Caco-2 (cell line): ENCODE data around the gene NFAM1. TPM values are rescaled to one million over a fixed set of nuclear protein-coding genes. Genes with fewer than 3 reads are reported as not detected.

Experiments used
- BruUV-seq: library from RNA; stranded (reverse); fragments of 400-500 nt; replicated peaks from 2 replicates; lab custom pipeline; 2021; lab: Mats Ljungman, UMichigan
- CTCF ChIA-PET: fragments of 300-600 bp; sonication (Branson Sonifier 250); formaldehyde crosslinking; loops from one replicate; lab custom pipeline; 2022; ENCODE audit warnings: antibody characterized with exemption; lab: Charles Lee
- POLR2A ChIA-PET: fragments of 300-600 bp; sonication (Branson Sonifier 250); formaldehyde crosslinking; loops from one replicate; lab custom pipeline; 2022; ENCODE audit warnings: antibody characterized with exemption; lab: Charles Lee
- DNase-seq, 2 experiments: peaks; one replicate each; pipeline versions ENCODE4 v3.0.0 to v3.0.0-alpha.2; 2020 to 2022
- H3K27me3 ChIP-seq: replicated peaks from 2 replicates; pipeline ENCODE4 v1.6.0; 2011; ENCODE audit warnings: low read length; ENCODE audit not compliant: control insufficient read depth, insufficient read depth
- H3K36me3 ChIP-seq: 2 replicates; pipeline ENCODE4 v1.5.1; 2011; ENCODE audit warnings: low read length; ENCODE audit not compliant: control insufficient read depth, insufficient read depth
- H3K4me1 ChIP-seq: fragments of 250-450 bp; sonication (Bioruptor Pico); 2 replicates; pipeline ENCODE4 v1.5.1; 2020; ENCODE audit warnings: mild to moderate bottlenecking
- H3K4me3 ChIP-seq: 2 replicates; pipeline ENCODE4 v1.5.1; 2011; ENCODE audit warnings: low read depth, mild to moderate bottlenecking, control low read depth, low read length
- H3K9me3 ChIP-seq: fragments of 250-450 bp; sonication (Bioruptor Pico); 2 replicates; pipeline ENCODE4 v1.5.1; 2020; ENCODE audit warnings: mild to moderate bottlenecking, moderate library complexity
- H3K27ac Mint-ChIP-seq: one replicate; pipeline ENCODE4 v1.8.0; 2022; ENCODE audit warnings: mixed read lengths; ENCODE audit not compliant: unreplicated experiment
- H3K27me3 Mint-ChIP-seq: one replicate; pipeline ENCODE4 v1.8.0; 2022; ENCODE audit warnings: mixed read lengths; ENCODE audit not compliant: insufficient read depth, unreplicated experiment
- H3K36me3 Mint-ChIP-seq: one replicate; pipeline ENCODE4 v1.8.0; 2022; ENCODE audit warnings: mild to moderate bottlenecking, mixed read lengths; ENCODE audit not compliant: insufficient read depth, unreplicated experiment
- H3K4me1 Mint-ChIP-seq: one replicate; pipeline ENCODE4 v1.8.0; 2022; ENCODE audit warnings: low read depth, mixed read lengths; ENCODE audit not compliant: unreplicated experiment
- H3K4me3 Mint-ChIP-seq: one replicate; pipeline ENCODE4 v1.8.0; 2022; ENCODE audit warnings: mild to moderate bottlenecking, moderate library complexity, mixed read lengths; ENCODE audit not compliant: unreplicated experiment
- H3K9me3 Mint-ChIP-seq: one replicate; pipeline ENCODE4 v1.8.0; 2022; ENCODE audit warnings: mixed read lengths; ENCODE audit not compliant: unreplicated experiment
- intact Hi-C: fragments of 100-400 bp; cut with micrococcal nuclease; formaldehyde crosslinking; loops from one replicate; pipeline ENCODE4 v1.10.0; 2022; ENCODE audit not compliant: unreplicated experiment
- total RNA-seq: library from RNA; stranded (reverse); gene quantifications from 2 replicates; pipeline ENCODE4 v1.2.3, GENCODE V29; 2022
- TF ChIP-seq, protein P1 (sequence below), 2 experiments: fragments of 200-600 bp in 1 of 2; IDR thresholded peaks; 1 replicate in 1 of 2; 2 replicates in 1 of 2; pipeline versions ENCODE4 v1.5.1 to v1.8.0; 2011 to 2022; ENCODE audit warnings: antibody characterized with exemption in 1 of 2, control low read depth in 1 of 2, inconsistent platforms in 1 of 2, low read depth in 1 of 2, low read length in 1 of 2, mild to moderate bottlenecking in 1 of 2, moderate library complexity in 1 of 2; ENCODE audit not compliant: insufficient read depth in 1 of 2, severe bottlenecking in 1 of 2, unreplicated experiment in 1 of 2

The NFAM1 gene
- total RNA-seq, 1 experiment from 2014 or later: not detected

GRCh38 chr22:42472671-42473070, 40.5 kb upstream of the NFAM1 start:
- intact Hi-C loops: no loop called here
- ChIA-PET CTCF (no interaction called here), POLR2A (no interaction called here)
- no peak for DNase-seq
- Mint-ChIP-seq H3K4me3 (no peak overlapping the region), H3K9me3 (no peaks in the 10 kb centered on the region), H3K27me3 (peaks cover 6% of the 10 kb centered on the region), H3K4me1 (no peaks in the 10 kb centered on the region), H3K27ac (no peak overlapping the region), H3K36me3 (no peaks in the 10 kb centered on the region)
- no peaks in the 10 kb centered on the region for H3K36me3 ChIP-seq
- TF ChIP-seq, protein P1, sequence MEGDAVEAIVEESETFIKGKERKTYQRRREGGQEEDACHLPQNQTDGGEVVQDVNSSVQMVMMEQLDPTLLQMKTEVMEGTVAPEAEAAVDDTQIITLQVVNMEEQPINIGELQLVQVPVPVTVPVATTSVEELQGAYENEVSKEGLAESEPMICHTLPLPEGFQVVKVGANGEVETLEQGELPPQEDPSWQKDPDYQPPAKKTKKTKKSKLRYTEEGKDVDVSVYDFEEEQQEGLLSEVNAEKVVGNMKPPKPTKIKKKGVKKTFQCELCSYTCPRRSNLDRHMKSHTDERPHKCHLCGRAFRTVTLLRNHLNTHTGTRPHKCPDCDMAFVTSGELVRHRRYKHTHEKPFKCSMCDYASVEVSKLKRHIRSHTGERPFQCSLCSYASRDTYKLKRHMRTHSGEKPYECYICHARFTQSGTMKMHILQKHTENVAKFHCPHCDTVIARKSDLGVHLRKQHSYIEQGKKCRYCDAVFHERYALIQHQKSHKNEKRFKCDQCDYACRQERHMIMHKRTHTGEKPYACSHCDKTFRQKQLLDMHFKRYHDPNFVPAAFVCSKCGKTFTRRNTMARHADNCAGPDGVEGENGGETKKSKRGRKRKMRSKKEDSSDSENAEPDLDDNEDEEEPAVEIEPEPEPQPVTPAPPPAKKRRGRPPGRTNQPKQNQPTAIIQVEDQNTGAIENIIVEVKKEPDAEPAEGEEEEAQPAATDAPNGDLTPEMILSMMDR (IDR thresholded peaks at IDR 0.05; ENCODE audit: insufficient read depth in 1 of 2, low read depth in 1 of 2, low read length in 1 of 2, severe bottlenecking in 1 of 2, unreplicated experiment in 1 of 2): no peak
- H3K4me1 ChIP-seq: no peaks in the 10 kb centered on the region
- no peaks in the 10 kb centered on the region for H3K9me3 ChIP-seq
- no peaks in the 10 kb centered on the region for H3K27me3 ChIP-seq
- H3K4me3 ChIP-seq: no peak overlapping the region
- BruUV-seq: no TSS peak

DNA sequence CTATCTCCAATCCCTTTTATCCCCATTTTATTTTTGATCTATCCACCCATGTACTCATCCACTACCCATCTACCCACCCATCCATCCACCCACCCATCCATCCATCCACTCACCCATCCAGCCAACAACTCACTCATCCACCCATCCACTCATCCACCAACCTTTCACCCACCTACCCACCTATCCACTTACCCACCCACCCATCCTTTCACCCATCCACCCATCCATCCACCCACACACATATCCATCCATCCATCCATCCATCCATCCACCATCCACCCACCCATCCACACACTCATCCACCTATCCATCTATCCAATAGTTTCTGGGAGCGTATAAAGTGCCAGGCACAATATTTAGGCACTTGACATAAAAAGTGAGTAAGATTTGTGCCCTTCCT, 39.2 kb upstream of the NFAM1 start:
- Histone ChIP-seq H3K27me3 (no peaks in the 10 kb centered on the region), H3K9me3 (no peaks in the 10 kb centered on the region), H3K4me3 (no peak overlapping the region), H3K36me3 (no peaks in the 10 kb centered on the region), H3K4me1 (no peaks in the 10 kb centered on the region)
- H3K4me3 Mint-ChIP-seq: no peak overlapping the region
- BruUV-seq: no TSS peak
- no peaks in the 10 kb centered on the region for H3K4me1 Mint-ChIP-seq
- intact Hi-C loops: no loop called here
- ChIA-PET CTCF (no interaction called here), POLR2A (no interaction called here)
- H3K27ac Mint-ChIP-seq: no peak overlapping the region
- no peaks in the 10 kb centered on the region for H3K9me3 Mint-ChIP-seq
- H3K36me3 Mint-ChIP-seq: no peaks in the 10 kb centered on the region
- DNase-seq: no peak
- H3K27me3 Mint-ChIP-seq: peaks cover 6% of the 10 kb centered on the region
- TF ChIP-seq, protein P1 (IDR thresholded peaks at IDR 0.05; ENCODE audit: insufficient read depth in 1 of 2, low read depth in 1 of 2, low read length in 1 of 2, severe bottlenecking in 1 of 2, unreplicated experiment in 1 of 2): no peak

GRCh38 chr22:42470366-42471082, 38.3 kb upstream of the NFAM1 start:
- Histone ChIP-seq H3K4me3 (no peak overlapping the region), H3K27me3 (no peaks in the 10 kb centered on the region), H3K36me3 (no peaks in the 10 kb centered on the region), H3K4me1 (no peaks in the 10 kb centered on the region), H3K9me3 (no peaks in the 10 kb centered on the region)
- Mint-ChIP-seq H3K27ac (no peak overlapping the region), H3K36me3 (no peaks in the 10 kb centered on the region), H3K27me3 (peaks cover 6% of the 10 kb centered on the region), H3K4me3 (no peak overlapping the region), H3K4me1 (no peaks in the 10 kb centered on the region), H3K9me3 (no peaks in the 10 kb centered on the region)
- intact Hi-C loops: no loop called here
- ChIA-PET CTCF (no interaction called here), POLR2A (no interaction called here)
- TF ChIP-seq, protein P1 (IDR thresholded peaks at IDR 0.05; ENCODE audit: insufficient read depth in 1 of 2, low read depth in 1 of 2, low read length in 1 of 2, severe bottlenecking in 1 of 2, unreplicated experiment in 1 of 2): no peak
- BruUV-seq: no TSS peak
- DNase-seq: no peak
